Mucosa of rectum (tissue), 2 donors: Measurements from ENCODE around the gene ANTKMT.
A peak's percentile ranks its signal among the peaks of the same experiment; 100 is the strongest.

Experiments
- H3K27ac ChIP-seq, 2 donors: one replicate each; pipeline ENCODE4 v1.7.0; 2013; ENCODE audit warnings: inconsistent platforms in 2 of 2, low read depth in 2 of 2, low read length in 2 of 2
- H3K27me3 ChIP-seq, 2 donors: one replicate each; pipeline ENCODE4 v1.7.0; 2013; ENCODE audit warnings: low read length in 2 of 2; ENCODE audit not compliant: control insufficient read depth in 2 of 2, insufficient read depth in 2 of 2
- H3K36me3 ChIP-seq, 2 donors: one replicate each; pipeline ENCODE4 v1.7.0; 2013; ENCODE audit warnings: low read length in 2 of 2; ENCODE audit not compliant: control insufficient read depth in 2 of 2, insufficient read depth in 2 of 2
- H3K4me1 ChIP-seq, 2 donors: one replicate each; pipeline ENCODE4 v1.7.0; 2013; ENCODE audit warnings: low read length in 2 of 2, mild to moderate bottlenecking in 1 of 2; ENCODE audit not compliant: control insufficient read depth in 2 of 2, insufficient read depth in 2 of 2
- H3K4me3 ChIP-seq, 2 donors: one replicate each; pipeline ENCODE4 v1.7.0; 2013; ENCODE audit warnings: low read length in 2 of 2
- H3K9ac ChIP-seq, 2 donors: one replicate each; pipeline ENCODE4 v1.7.0; 2013; ENCODE audit warnings: low read length in 2 of 2, low read depth in 1 of 2, mild to moderate bottlenecking in 1 of 2
- H3K9me3 ChIP-seq, 2 donors: one replicate each; pipeline ENCODE4 v1.7.0; 2013; ENCODE audit warnings: low read length in 2 of 2; ENCODE audit not compliant: control insufficient read depth in 2 of 2
- donor health status: healthy.
- donor health status: Normal muscosa, but diverticular disease.

ANTKMT gene

DNA sequence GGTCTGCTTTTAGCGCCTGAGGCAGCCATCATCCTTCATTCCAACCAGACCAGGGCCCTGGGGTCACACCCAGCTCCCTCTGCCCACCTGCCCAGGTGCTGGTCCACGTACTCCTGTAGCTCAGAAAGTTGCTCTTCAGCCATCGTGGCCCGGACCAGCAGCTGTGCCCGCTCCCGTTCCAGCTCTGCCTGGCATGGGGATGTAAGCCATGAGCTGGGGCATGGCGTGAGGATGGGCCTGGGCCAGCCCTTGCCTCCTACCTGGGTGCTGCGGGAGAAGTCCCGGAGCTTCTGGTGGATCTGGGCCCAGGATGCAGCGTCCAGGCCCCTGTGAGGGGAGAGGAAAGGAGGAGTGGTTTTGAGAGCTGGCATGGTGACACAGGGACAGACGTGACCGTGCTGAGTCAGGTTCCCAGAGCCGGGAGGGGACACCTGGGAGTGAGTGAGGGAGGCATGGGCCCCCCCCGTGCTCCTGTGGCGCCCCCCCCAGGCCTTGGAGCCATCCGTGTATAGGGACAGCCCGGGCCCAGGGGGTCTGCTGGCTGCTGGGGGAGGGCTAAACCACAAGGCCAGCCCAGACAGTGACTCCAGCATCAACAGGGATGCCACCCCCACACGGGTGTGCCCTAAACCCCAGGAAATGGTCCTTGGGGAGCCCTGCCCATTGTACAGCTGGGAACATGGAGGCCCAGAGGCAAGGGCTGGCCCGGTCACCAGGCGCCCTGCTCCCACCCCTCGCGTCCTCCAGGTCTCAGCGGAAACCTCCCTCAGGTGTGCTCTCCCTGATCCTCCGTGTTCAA, 2.1 kb downstream of the ANTKMT start:
- no peak overlapping the region for H3K27ac ChIP-seq
- H3K9me3 ChIP-seq, result no peaks in the 10 kb centered on the region
- peaks cover 9 to 22% of the 10 kb centered on the region in 2 donors for H3K27me3 ChIP-seq
- H3K4me3 ChIP-seq, result no peak overlapping the region
- H3K36me3 ChIP-seq, result no peaks in the 10 kb centered on the region
- H3K4me1 ChIP-seq, result peaks cover 38 to 49% of the 10 kb centered on the region in 2 donors
- no peak overlapping the region for H3K9ac ChIP-seq

GRCh38 chr16:723695-724094, 2.7 kb downstream of the ANTKMT start:
- H3K27me3 ChIP-seq, result peaks cover 9 to 22% of the 10 kb centered on the region in 2 donors
- no peaks in the 10 kb centered on the region for H3K9me3 ChIP-seq
- peaks cover 37 to 46% of the 10 kb centered on the region in 2 donors for H3K4me1 ChIP-seq
- no peak overlapping the region for H3K9ac ChIP-seq
- no peaks in the 10 kb centered on the region for H3K36me3 ChIP-seq
- H3K27ac ChIP-seq, result no peak overlapping the region
- H3K4me3 ChIP-seq, result no peak overlapping the region

- no peak overlapping the region for H3K4me3 ChIP-seq
- H3K36me3 ChIP-seq, result no peaks in the 10 kb centered on the region
- H3K27me3 ChIP-seq, result peaks cover 9 to 22% of the 10 kb centered on the region in 2 donors
- H3K27ac ChIP-seq, result no peak overlapping the region
- no peaks in the 10 kb centered on the region for H3K9me3 ChIP-seq
- no peak overlapping the region for H3K9ac ChIP-seq
- peaks cover 30 to 39% of the 10 kb centered on the region in 2 donors for H3K4me1 ChIP-seq
Observed at GRCh38 chr16:724188-725040, 3.5 kb downstream of the ANTKMT start.

- H3K27me3 ChIP-seq, result peaks cover 9 to 22% of the 10 kb centered on the region in 2 donors
- no peak overlapping the region for H3K4me3 ChIP-seq
- no peak overlapping the region for H3K9ac ChIP-seq
- H3K9me3 ChIP-seq, result no peaks in the 10 kb centered on the region
- no peak overlapping the region for H3K27ac ChIP-seq
- H3K4me1 ChIP-seq, result peaks cover 24 to 35% of the 10 kb centered on the region in 2 donors
- no peaks in the 10 kb centered on the region for H3K36me3 ChIP-seq
Observed at GRCh38 chr16:725041-725376, 4.1 kb downstream of the ANTKMT start.

DNA sequence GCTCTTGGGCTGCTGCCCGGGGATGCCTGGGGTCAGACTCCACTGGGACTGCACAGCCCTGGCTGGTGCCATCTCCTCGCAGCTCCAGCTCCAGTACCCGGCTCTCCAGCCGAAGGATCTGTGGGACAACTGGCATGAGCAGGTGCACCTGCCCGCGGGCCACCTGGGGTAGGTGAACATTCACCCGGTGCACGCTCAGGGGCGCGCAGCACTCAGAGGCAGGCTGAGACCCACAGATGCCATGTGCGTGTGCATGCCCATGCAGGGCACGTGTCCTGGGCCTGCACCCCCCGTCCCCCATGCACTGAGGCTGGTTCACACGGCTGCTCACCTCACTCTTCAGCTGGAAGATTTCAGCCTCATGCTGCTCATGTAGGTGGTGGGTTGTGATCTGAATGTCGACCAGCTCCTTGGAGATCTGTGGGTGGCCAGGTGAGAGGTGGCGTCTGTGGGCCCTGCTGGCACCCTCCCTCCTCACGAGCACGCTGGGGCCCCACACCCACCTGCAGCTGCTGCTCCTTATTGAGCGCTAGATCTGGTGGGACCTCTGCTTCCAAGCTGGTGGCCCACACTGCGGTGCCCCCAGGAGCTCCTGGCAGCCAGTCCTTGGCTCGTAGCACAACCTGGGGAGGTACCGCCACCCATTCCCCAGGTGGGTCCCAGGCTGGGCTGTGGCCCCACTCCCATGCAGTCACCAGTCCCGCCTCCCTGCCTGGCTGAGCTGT, 4.7 kb downstream of the ANTKMT start:
- Histone ChIP-seq H3K27ac (no peak overlapping the region), H3K9me3 (no peaks in the 10 kb centered on the region), H3K4me1 (peaks cover 18 to 28% of the 10 kb centered on the region in 2 donors), H3K36me3 (peaks cover 0 to 4% of the 10 kb centered on the region in 2 donors), H3K9ac (no peak overlapping the region), H3K27me3 (peaks cover 9 to 22% of the 10 kb centered on the region in 2 donors), H3K4me3 (no peak overlapping the region)

- Histone ChIP-seq H3K4me1 (peaks cover 16 to 26% of the 10 kb centered on the region in 2 donors), H3K36me3 (peaks cover 0 to 6% of the 10 kb centered on the region in 2 donors), H3K9ac (no peak overlapping the region), H3K27me3 (peaks cover 9 to 22% of the 10 kb centered on the region in 2 donors), H3K4me3 (no peak overlapping the region), H3K27ac (no peak overlapping the region), H3K9me3 (no peaks in the 10 kb centered on the region)
Observed at GRCh38 chr16:726188-726437, 5.2 kb downstream of the ANTKMT start.

GRCh38 chr16:726438-727290, 5.7 kb downstream of the ANTKMT start, which contains the start of the genes CCDC78 and HAGHL:
TSS of gene CCDC78 (minus strand) at chr16:726443. CDS start at chr16:726367, 76 bp downstream.
TSS of gene HAGHL (plus strand) at chr16:727106. CDS start at chr16:727510, 404 bp downstream.
- H3K4me1 ChIP-seq, result peaks cover 13 to 22% of the 10 kb centered on the region in 2 donors
- peak within 1 kb of the TSS; percentile 52 to 66 for H3K4me3 ChIP-seq
- H3K9me3 ChIP-seq, result no peaks in the 10 kb centered on the region
- H3K9ac ChIP-seq, result peak within 1 kb of the TSS in 1 of 2 donors; percentile 32
- peaks cover 2 to 6% of the 10 kb centered on the region in 2 donors for H3K36me3 ChIP-seq
- H3K27ac ChIP-seq, result no peak within 1 kb of the TSS
- H3K27me3 ChIP-seq, result peaks cover 9 to 22% of the 10 kb centered on the region in 2 donors

DNA sequence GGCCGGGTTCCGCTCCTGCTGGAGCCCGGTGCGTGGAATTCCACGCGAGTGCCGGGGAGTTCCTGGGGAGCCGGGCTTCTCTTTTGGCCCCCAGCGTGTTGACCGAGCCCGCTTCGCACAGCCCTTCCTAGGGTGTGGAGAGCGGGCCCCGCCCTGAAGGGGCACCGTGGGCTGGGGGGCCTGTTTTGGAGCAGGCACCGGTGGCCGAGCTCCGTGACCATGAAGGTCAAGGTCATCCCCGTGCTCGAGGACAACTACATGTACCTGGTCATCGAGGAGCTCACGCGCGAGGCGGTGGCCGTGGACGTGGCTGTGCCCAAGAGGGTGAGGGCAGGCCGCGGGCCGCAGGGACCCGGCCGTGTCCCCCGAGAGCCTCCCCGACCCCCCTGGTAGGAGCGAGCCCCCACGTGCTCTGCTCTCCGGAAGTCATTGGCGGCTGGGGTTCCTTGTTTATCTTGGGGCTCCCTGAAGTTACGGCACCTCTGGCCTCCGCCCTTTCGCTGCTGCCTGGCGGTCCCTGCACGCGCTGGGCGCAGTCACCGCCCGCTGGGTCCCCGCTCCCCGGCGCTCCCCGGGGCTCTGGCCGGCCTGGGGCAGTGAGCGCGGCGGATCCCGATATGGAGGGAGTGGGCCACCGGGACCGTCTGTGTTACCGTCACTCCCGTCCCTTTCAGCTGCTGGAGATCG, 6.5 kb downstream of the ANTKMT start:
- Histone ChIP-seq H3K36me3 (peaks cover 6 to 8% of the 10 kb centered on the region in 2 donors), H3K4me3 (peak overlapping the region; percentile 52 to 66), H3K4me1 (peaks cover 10 to 20% of the 10 kb centered on the region in 2 donors), H3K9me3 (no peaks in the 10 kb centered on the region), H3K27me3 (peaks cover 9 to 22% of the 10 kb centered on the region in 2 donors), H3K27ac (no peak overlapping the region), H3K9ac (peak overlapping the region in 1 of 2 donors; percentile 32)
